Astrocyte of the cerebellum (primary cell): ENCODE measurements around the gene FGR.

Experiments
- DNase-seq: peaks from one replicate; pipeline ENCODE4 v3.0.0-alpha.2; 2011; ENCODE audit warnings: low read depth
- H3K4me3 ChIP-seq: 2 replicates; pipeline ENCODE4 v1.5.1; 2011; ENCODE audit warnings: mild to moderate bottlenecking, low read depth, low read length, moderate library complexity
- in situ Hi-C: cut with HindIII; loops from 2 replicates; pipeline ENCODE4 v1.10.0; 2017; ENCODE audit warnings: low sequenced_read_pairs
- TF ChIP-seq, protein P1 (sequence below): IDR thresholded peaks from 2 replicates; pipeline ENCODE4 v1.5.1; 2012; ENCODE audit warnings: low read length, low read depth, moderate library complexity, mild to moderate bottlenecking; ENCODE audit errors: missing control alignments

Gene FGR

DNA sequence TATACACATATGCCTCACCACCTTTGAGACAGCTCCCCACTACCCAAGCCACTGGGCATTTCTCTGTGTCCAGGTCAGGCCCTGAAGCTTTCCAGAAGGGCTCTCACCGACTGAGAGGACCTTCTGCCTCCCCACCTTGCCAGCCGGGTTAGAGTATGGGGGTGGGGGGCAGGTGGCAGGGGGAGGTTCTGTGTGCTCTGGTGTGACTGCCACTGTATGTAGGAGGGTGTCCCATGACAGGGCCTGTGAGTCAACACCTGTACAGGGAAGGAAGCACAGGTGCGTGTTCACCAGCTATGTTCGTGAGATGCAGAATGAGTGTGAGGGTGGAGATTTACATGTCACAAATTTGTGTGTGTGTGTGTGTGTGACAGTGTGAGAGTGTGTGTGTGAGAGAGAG is 38.0 kb downstream of the FGR start:
- H3K4me3 ChIP-seq: no peak overlapping the region
- TF ChIP-seq, protein P1, sequence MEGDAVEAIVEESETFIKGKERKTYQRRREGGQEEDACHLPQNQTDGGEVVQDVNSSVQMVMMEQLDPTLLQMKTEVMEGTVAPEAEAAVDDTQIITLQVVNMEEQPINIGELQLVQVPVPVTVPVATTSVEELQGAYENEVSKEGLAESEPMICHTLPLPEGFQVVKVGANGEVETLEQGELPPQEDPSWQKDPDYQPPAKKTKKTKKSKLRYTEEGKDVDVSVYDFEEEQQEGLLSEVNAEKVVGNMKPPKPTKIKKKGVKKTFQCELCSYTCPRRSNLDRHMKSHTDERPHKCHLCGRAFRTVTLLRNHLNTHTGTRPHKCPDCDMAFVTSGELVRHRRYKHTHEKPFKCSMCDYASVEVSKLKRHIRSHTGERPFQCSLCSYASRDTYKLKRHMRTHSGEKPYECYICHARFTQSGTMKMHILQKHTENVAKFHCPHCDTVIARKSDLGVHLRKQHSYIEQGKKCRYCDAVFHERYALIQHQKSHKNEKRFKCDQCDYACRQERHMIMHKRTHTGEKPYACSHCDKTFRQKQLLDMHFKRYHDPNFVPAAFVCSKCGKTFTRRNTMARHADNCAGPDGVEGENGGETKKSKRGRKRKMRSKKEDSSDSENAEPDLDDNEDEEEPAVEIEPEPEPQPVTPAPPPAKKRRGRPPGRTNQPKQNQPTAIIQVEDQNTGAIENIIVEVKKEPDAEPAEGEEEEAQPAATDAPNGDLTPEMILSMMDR: no peak
- no peak for DNase-seq
- in situ Hi-C loops: loop anchor here (5.0 kb wide), 1 partner anchor 195 kb away; no protein-coding TSS in a partner anchor

DNA sequence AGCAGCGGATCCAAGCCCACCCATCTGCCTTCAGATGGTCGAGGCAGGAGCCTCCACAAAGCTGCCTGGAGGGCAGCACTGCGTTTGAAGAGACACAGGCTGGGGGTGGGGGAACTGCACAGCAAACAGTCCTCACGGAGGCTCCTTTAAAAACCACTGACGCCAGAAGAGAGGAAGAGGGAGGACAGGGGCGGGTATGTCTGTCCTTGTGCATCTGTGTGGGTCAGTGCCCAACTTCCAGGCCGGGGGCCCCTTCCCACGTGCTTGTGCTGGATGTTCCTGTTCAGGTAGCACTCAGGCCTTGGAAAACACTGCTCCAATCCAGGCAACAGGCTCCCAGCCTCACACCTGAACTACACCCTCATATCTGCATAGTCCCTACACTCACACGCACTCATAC is 38.7 kb downstream of the FGR start:
- DNase-seq: no peak
- in situ Hi-C loops: loop anchor here (5.0 kb wide), 1 partner anchor 194 kb away; no protein-coding TSS in a partner anchor

DNA sequence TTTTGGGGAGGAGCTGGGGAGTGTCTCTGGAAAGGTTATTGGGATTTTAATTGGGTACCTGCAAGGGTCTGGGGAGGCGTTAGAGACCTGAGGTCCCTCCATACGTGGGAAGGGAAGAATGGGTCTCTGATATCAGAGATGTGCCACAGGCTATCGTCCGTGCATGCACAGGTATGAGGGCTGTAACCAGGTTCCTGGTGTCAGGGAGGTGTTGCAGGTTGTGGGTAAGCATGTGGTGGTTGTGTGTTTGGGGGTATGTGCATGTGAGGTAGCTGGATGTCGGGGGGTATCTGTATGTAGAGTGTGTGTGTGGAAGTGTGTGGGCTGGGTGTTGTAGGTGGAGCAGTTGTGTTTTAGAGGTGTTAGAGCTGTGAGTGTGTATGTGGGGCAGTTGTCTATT is 39.4 kb downstream of the FGR start:
- in situ Hi-C loops: loop anchor here (5.0 kb wide), 1 partner anchor 193 kb away; no protein-coding TSS in a partner anchor
- TF ChIP-seq, protein P1: no peak
- no peak for DNase-seq
- H3K4me3 ChIP-seq: no peak overlapping the region

More for the DNA sequence above, 38.7 kb downstream of the FGR start:
- TF ChIP-seq, protein P1: no peak
- no peak overlapping the region for H3K4me3 ChIP-seq

DNA sequence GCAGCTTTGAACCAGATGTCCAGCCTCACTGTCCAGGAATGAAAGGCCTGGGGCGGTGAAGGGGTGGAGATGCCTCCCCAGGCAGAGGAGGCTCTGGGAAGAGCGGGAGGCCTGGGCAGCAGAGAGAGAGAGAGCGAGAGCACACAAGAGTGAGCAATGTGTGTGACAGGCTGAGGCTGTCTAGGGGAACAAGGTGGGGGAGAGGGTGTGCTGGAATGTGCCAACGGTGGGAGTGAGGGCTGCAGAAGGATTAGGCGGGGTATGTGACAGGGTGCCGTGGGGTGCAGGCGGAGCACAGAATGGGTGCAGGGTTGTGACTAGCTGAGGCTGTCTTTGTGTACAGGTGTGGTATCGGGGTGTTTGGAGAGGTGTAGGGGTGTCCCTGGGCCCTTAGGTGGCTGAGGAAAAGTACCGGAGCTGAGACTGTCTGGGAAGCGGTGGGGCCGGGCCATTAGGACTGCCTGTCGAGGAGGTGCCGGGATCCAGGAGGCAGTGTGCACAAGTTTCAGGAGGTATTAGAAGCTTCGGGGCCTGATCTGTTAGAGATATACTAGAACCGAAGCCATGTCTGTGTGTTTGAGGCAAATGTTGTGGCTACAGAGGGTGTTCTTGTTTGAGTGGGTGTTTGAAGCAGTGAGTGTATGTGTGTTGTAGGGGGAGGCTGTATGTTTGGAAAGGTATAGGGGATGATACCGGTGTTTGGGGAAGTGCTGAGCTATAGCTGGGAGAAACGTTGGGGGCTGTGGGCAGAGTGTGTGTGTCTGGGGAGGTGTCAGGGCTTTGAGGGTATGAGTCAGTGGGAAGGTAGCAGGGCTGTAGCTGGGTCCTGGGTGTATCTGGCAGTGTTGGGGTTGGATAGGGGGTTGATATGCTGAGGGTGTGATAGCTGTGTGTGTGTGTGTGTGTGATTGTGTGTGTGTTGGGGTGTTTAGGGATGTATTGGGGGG is 40.1 kb downstream of the FGR start:
- H3K4me3 ChIP-seq: no peak overlapping the region
- DNase-seq: no peak
- in situ Hi-C loops: loop anchor here (5.0 kb wide), 1 partner anchor 193 kb away; no protein-coding TSS in a partner anchor
- TF ChIP-seq, protein P1: no peak

DNA sequence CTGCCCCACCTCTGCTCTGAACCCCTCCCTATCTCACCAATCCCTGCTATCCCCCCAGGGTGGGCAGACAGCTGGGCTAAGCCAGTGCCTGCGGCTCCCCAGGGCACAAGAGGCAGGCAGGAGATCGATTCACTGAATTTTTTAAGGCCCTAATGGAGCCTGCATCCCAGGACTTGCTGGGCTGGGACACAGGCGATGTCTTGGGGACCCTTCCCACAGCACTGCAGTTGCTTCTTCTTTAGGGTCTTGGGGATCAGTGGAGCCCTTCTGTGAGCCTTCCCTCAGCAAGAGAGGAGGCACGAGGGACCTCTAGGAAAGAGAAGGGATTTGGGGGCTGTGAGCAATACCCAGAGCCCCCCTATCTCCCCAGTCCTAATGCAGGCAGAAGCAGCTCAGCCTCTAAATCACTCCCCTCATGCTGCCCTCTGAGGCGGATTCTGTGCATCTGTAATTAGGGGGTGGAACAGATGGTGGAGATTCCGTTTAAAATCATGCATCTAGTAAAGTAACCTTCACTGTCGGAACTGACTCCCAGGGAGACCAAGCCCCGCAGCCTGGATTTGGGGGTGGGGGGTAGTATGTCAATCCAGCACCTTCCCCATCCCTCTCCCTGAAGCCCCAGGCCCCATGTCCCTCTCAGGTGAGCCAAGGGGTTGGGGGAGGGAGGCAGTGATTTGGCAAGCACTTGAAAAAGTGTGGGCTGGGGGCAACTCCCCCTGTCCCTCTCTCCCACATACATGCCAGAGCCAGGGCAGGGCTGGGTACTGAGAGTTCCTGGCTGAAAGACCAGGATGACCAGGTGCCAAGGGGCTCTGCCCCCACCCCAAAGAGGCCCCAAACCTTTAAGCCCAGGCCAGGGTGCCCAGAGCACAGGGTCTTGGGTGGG is 41.1 kb downstream of the FGR start:
- in situ Hi-C loops: no loop called here
- TF ChIP-seq, protein P1: no peak
- DNase-seq: no peak
- no peak overlapping the region for H3K4me3 ChIP-seq

DNA sequence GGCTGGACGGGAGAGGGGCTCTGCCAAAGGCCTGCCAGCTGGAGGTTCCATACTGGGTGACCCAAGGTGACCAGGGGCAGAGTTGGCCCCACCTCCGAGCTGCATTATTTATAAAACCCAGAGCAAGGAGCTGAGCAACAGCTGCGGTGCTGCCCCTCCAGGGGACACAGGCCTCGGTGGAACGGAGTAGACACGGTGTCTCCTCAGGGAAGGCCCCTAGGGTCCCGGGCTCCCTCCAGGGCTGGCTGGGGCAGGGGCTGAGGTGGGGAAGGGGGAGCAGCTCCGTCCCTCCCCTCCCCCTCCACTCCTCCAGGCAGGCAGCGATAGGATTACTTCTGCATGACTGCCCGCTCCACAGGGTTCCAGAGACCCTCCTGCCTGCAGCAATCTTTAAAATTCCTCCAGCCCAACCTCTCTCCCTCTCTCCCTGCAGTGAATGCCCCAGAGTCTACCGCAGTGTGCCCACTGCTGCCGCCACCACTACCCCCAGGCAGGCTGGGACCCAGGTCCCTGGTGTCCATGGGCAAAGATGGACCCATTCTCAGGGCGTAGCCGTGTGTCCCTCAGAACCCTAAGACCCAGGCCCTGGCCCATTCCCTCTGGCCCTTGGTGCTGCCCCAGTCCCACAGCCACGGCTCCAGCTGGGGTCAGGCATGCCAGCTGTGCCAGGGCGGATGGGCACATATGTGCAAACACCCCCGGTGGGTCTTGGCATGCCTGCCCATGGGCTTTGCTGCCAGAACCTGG is 41.9 kb downstream of the FGR start:
- H3K4me3 ChIP-seq: no peak overlapping the region

More for the DNA sequence above, 41.9 kb downstream of the FGR start:
- TF ChIP-seq, protein P1: no peak
- in situ Hi-C loops: no loop called here
- DNase-seq: no peak
